GM12873 (cell line): ENCODE data around the gene KIRREL1.

Experiments
- CTCF ChIP-seq: IDR thresholded peaks from 2 replicates; pipeline ENCODE4 v1.5.1; 2012; ENCODE audit warnings: low read depth, mild to moderate bottlenecking, moderate library complexity, low read length, control low read depth; ENCODE audit not compliant: insufficient read depth; ENCODE audit errors: missing control alignments

Gene KIRREL1

GRCh38 chr1:158101927-158102326, 108.5 kb downstream of the KIRREL1 start:
- no peak for TF ChIP-seq CTCF

- no peak for TF ChIP-seq CTCF
Measured at GRCh38 chr1:158102881-158103674, 109.6 kb downstream of the KIRREL1 start.

- no peak for TF ChIP-seq CTCF
Measured at GRCh38 chr1:158103861-158104522, 110.5 kb downstream of the KIRREL1 start.

GRCh38 chr1:158104891-158105290, 111.4 kb downstream of the KIRREL1 start:
- TF ChIP-seq CTCF = no peak

- no peak for TF ChIP-seq CTCF
Measured at GRCh38 chr1:158105352-158106095, 112.1 kb downstream of the KIRREL1 start.

- TF ChIP-seq CTCF = no peak
Measured at GRCh38 chr1:158107916-158108315, 114.5 kb downstream of the KIRREL1 start.

- no peak for TF ChIP-seq CTCF
Measured at GRCh38 chr1:158112994-158113758, 119.7 kb downstream of the KIRREL1 start.
